NCI-H2107 treated with DMSO at 0.1 percent for 48 hours (cell line): ENCODE results near the gene SELENOW.
"Not testable (repeated sequence)": the region's sequence is repeated elsewhere in the genome, so short reads cannot be mapped to it uniquely, and the experiment has no call there.

Source experiments
- DNase-seq: peaks from one replicate; lab custom pipeline; 2025; ENCODE audit not compliant: unreplicated experiment; lab: John Stamatoyannopoulos, UW

SELENOW gene

GRCh38 chr19:47778049-47778953 is at the start of gene SELENOW:
TSS of gene SELENOW (plus strand) at chr19:47778703. CDS start at chr19:47778786, 83 bp downstream.
- peak; percentile 46 for DNase-seq

DNA sequence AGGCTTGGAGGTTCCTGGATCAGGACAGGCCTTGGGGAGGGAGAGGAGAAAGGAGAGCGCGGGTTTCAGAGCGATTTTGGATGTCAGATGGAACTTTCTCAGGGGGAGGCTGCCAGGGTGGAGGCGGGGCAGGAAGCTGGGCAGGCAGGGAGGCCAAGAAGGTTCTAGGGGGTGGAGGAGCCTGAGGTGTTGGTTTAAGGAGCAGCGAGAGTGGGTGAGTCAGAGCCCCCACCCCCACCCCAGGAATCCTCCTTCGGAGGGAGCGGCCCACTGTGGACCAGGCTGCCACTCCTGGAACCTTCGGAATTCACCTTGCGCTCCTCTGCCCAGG is 49.1 kb upstream of the SELENOW start:
- DNase-seq: no peak

DNA sequence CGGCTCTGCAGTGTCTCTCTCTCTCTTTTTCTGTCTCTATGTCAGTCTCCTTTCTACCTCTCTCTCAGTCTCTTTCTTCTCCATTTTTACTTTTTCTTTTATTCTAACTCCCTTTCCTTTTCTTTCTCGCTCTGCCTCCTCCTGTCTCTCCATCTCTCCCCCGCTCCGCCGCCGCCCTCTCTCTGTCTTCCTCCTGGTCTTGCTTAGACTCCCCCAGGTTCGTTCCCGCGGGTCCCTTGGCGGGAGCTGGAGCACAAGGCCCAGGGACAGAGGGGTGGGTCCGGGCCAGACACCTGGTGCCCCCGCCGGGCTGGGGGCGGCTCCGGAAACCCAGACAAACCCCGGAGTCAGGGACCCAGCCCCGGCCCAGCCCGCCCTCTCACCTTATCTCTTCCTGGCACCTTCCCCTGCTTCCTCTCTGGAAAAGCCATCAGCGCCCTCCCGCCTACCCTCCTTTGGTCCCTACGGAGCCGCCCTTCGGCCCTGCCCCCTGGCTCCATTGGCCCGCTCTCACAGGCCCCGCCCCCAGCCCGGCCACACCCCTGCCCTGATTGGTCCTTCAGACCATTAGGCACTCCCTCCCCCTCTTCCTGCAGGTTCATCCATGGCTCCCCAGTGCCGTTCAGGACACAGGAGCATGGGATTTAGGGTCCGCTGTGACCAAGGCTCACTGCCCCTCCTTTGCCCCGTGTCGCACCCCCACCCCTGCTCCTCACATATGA is 48.5 kb upstream of the SELENOW start:
- no peak for DNase-seq

DNA sequence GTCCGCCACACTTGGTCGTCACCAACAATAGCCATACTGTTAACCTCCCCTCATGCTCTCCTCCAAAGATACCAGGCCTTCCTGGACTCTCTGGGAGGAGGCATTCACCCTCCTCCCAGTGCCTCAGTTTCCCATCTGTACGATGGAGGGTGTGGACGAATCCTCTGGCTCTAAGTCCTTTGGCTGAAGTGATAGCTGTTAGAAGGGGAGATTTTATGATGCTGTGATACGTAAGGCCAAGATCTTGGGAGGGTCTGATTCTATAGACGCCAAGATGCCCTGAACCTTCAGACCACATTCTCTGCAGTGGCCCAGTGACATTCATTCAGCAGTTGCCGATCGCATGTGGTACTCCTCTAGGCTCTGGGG is 48.0 kb upstream of the SELENOW start:
- DNase-seq: no peak

GRCh38 chr19:47730910-47731309 is 47.6 kb upstream of the SELENOW start:
- no peak for DNase-seq

- no peak for DNase-seq
These were observed 43.4 kb upstream of the SELENOW start for GRCh38 chr19:47735131-47735530.

GRCh38 chr19:47740866-47741519 is 37.5 kb upstream of the SELENOW start:
- DNase-seq: no peak

GRCh38 chr19:47741544-47742140 is 36.9 kb upstream of the SELENOW start:
- no peak for DNase-seq

- no peak for DNase-seq
These were observed 35.9 kb upstream of the SELENOW start for GRCh38 chr19:47742634-47743033.

DNA sequence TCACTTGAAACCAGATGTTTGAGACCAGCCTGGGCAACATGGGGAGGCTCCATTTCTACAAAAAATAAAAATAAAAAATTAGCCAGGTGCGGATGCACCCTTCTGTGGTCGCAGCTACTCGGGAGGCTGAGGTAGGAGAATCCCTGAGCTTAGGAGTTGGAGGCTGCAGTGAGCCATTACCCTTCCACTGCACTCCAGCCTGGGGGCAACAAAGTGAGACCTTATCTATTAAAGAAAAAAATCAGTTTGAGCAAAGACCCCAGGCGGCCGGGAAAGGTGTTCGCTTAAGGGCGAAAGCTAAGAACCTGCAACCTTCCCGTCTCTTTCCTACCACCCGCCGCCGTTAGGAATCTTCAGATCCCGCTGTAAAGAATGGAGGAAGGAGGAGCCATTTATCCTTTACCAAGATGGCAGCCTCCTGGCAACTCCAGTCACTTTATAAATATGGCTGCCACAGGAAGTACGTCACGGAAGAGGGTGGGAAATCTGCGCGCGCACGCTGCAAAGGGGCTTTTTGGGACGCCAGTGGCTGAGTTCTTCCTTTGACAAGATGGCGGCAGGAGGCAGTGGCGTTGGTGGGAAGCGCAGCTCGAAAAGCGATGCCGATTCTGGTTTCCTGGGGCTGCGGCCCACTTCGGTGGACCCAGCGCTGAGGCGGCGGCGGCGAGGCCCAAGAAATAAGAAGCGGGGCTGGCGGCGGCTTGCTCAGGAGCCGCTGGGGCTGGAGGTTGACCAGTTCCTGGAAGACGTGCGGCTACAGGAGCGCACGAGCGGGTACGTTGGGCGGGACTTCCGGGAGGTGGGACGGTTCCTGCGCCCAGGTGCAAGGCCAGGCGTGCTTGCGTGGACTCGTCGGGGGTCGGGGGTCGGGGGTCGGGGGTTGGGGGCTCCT is 33.2 kb upstream of the SELENOW start, which contains the start of gene NOP53:
Gene NOP53, plus strand, starts transcription at position 537 of the 892 bp plus-strand sequence. Its CDS starts 14 bp downstream, at position 551.
- DNase-seq: peak; percentile 88

DNA sequence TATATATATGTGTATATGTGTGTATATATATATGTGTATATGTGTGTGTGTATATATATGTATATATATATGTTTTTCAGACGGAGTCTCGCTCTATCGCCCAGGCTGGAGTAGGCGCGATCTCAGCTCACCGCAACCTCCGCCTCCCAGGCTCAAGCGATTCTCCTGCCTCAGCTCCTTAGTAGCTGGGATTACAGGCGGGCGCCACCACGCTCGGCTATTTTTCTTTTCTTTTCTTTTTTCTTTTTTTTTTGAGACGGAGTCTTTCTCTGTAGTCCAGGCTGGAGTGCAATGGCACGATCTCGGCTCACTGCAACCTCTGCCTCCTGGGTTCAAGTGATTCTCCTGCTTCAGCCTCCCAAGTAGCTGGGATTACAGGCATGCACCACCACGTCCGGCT is 32.4 kb upstream of the SELENOW start:
- not testable (repeated sequence) for DNase-seq

GRCh38 chr19:47749326-47749725 is 29.2 kb upstream of the SELENOW start:
- no peak for DNase-seq

GRCh38 chr19:47750752-47751151 is 27.8 kb upstream of the SELENOW start:
- no peak for DNase-seq

GRCh38 chr19:47752440-47753211 is 25.9 kb upstream of the SELENOW start:
- DNase-seq: no peak

- DNase-seq: no peak
These were observed 24.1 kb upstream of the SELENOW start for GRCh38 chr19:47754206-47755064.

DNA sequence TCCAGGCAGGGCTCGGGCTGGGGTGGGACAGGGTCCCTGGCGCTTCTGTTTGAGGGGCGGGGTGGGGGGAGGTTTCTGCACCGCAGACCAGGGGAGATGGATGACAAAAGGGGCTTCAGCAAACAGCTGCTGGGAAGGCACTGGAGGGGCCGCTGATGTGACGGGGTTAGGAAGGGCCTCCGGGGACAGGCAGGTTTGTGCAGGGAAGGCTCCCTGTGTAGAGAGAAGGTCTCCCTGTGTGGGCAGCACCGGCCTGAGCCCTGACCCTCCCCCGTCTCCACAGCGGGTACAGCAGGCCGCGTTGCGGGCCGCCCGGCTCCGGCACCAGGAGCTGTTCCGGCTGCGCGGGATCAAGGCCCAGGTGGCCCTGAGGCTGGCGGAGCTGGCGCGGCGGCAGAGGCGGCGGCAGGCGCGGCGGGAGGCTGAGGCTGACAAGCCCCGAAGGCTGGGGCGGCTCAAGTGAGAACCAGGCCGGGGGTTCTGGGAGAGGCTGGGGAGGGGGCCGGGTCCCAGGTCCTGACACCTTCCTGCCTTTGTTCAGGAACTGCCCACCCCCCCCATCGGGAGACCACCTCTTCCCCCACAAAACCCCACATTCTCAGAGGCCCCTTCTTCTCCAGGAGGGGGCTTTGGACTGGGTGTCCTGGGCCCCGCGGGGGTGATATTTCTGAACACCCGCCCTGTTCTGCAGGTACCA is 23.3 kb upstream of the SELENOW start:
- DNase-seq: no peak

DNA sequence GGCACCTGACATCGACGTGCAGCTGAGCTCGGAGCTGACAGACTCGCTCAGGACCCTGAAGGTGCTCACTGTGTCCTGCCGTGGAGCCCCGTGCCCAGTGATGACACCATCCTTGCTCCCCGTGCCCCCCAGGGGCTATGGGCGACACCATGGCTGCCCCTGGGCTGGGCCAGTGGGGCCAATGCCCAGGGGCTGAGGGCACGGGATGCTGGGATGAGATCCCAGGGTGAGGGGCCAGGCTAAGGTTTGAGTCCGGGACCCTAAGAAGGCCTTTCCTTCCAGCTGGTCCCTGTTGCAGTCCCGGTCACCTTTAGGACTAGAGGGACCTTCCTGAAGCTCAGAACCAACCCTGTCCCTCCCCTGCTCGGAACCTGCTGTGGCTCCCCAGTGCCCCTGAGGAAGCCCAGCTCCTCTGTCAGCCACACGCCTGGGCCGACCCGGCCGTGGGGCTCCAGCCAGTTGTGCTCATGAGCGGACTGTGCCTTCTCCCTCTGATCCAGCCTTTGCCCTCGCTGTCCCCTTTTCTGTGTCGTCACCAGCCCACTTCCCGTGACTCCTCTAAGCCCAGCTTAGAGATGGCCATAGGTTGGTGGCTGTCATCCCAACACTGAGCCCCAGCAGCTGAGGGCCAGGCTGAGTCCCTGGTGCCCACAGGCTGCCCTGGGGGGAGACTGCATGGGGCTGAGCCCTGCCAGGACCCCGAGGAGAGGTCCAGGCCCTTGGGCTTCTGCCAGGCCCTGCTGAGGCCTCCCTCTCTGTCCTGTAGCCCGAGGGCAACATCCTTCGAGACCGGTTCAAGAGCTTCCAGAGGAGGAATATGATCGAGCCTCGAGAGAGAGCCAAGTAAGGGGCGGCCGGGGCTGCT is 22.5 kb upstream of the SELENOW start:
- DNase-seq: no peak
